ENCODE data around the gene HTR3C. TPM values are rescaled to one million over a fixed set of nuclear protein-coding genes. Genes with fewer than 3 reads are reported as not detected.

Gene HTR3C
- total RNA-seq, 2 donors from 2014 or later: not detected

- Histone ChIP-seq H3K4me3 (ENCODE audit: low read length) (no peak overlapping the region), H3K36me3 (ENCODE audit: control insufficient read depth, insufficient read depth, low read length) (no peaks in the 10 kb centered on the region), H3K9me3 (ENCODE audit: control insufficient read depth, low read length) (no peaks in the 10 kb centered on the region), H3K27me3 (ENCODE audit: control insufficient read depth, insufficient read depth, low read length, poor library complexity, severe bottlenecking) (peaks cover 8% of the 10 kb centered on the region), H3K27ac (ENCODE audit: low read depth, low read length) (no peak overlapping the region), H3K9ac (ENCODE audit: extremely low read depth, low read length, poor library complexity, severe bottlenecking) (no peak overlapping the region), H3K4me1 (ENCODE audit: control insufficient read depth, insufficient read depth, low read length) (no peaks in the 10 kb centered on the region)
- Mint-ChIP-seq H3K36me3 (ENCODE audit: low read depth) (no peaks in the 10 kb centered on the region), H3K4me3 (no peak overlapping the region), H3K27ac (no peak overlapping the region), H3K4me1 (no peaks in the 10 kb centered on the region), H3K9me3 (no peaks in the 10 kb centered on the region), H3K27me3 (ENCODE audit: insufficient read depth) (peaks cover 12% of the 10 kb centered on the region)
- 88 to 90% methylated on average over 5 to 7 of the region's 7 CpGs for WGBS, 2 experiments (ENCODE audit: insufficient coverage in 1 of 2, insufficient read length in 1 of 2)
- TF ChIP-seq, protein P1, sequence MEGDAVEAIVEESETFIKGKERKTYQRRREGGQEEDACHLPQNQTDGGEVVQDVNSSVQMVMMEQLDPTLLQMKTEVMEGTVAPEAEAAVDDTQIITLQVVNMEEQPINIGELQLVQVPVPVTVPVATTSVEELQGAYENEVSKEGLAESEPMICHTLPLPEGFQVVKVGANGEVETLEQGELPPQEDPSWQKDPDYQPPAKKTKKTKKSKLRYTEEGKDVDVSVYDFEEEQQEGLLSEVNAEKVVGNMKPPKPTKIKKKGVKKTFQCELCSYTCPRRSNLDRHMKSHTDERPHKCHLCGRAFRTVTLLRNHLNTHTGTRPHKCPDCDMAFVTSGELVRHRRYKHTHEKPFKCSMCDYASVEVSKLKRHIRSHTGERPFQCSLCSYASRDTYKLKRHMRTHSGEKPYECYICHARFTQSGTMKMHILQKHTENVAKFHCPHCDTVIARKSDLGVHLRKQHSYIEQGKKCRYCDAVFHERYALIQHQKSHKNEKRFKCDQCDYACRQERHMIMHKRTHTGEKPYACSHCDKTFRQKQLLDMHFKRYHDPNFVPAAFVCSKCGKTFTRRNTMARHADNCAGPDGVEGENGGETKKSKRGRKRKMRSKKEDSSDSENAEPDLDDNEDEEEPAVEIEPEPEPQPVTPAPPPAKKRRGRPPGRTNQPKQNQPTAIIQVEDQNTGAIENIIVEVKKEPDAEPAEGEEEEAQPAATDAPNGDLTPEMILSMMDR (conservative IDR thresholded peaks at IDR 0.05): no peak
- no peak for DNase-seq
Measured at GRCh38 chr3:184050217-184050847, 2.5 kb upstream of the HTR3C start.

DNA sequence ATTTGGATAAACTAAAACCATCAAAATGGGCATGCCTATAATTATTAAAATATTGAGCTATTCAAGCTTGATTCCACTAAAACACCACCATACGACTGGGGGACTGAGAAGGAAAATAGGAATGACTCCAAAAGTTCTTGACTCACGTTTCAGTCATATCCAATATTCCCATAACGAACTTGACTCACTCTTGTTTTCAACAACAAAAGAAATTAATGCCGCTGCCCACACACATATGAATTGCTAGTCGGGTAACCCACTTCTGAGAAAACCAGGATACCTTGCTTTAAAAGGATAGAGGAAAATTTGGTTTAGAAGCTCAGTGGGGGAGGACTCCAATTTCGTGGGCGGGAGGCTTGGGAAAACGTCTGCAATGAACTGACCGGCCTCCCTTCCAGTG is 5.2 kb downstream of the HTR3C start:
- 71 to 91% methylated on average over 5 to 9 of the region's 9 CpGs for WGBS, 2 experiments (ENCODE audit: insufficient coverage in 1 of 2, insufficient read length in 1 of 2)
- H3K4me3 ChIP-seq (ENCODE audit: low read length): no peak overlapping the region

DNA sequence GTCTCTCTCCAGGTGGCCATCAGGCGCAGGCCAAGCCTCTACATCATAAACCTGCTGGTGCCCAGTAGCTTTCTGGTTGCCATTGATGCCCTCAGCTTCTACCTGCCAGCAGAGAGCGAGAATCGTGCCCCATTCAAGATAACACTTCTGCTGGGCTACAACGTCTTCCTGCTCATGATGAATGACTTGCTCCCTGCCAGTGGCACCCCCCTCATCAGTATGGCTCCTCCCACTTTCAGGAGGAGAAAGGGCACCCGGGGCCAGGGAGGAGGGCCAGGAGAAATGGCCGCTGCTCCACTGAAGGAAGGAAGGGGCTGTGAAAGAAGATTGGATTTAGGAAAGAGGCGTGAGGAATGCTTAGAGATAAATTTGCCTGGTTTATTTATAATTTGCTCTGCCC is 6.6 kb downstream of the HTR3C start:
- TF ChIP-seq, protein P1 (conservative IDR thresholded peaks at IDR 0.05): no peak
- no peaks in the 10 kb centered on the region for H3K9me3 ChIP-seq (ENCODE audit: control insufficient read depth, low read length)
- Mint-ChIP-seq H3K27ac (no peak overlapping the region), H3K4me3 (no peak overlapping the region), H3K9me3 (no peaks in the 10 kb centered on the region), H3K4me1 (no peaks in the 10 kb centered on the region), H3K36me3 (ENCODE audit: low read depth) (no peaks in the 10 kb centered on the region), H3K27me3 (ENCODE audit: insufficient read depth) (no peaks in the 10 kb centered on the region)
- DNase-seq: no peak
- no peak overlapping the region for H3K4me3 ChIP-seq (ENCODE audit: low read length)
- WGBS, 2 experiments (ENCODE audit: insufficient coverage in 1 of 2, insufficient read length in 1 of 2): 88 to 100% methylated on average over 1 to 7 of the region's 7 CpGs
- no peaks in the 10 kb centered on the region for H3K27me3 ChIP-seq (ENCODE audit: control insufficient read depth, insufficient read depth, low read length, poor library complexity, severe bottlenecking)
- H3K4me1 ChIP-seq (ENCODE audit: control insufficient read depth, insufficient read depth, low read length): no peaks in the 10 kb centered on the region
- H3K36me3 ChIP-seq (ENCODE audit: control insufficient read depth, insufficient read depth, low read length): no peaks in the 10 kb centered on the region
- H3K27ac ChIP-seq (ENCODE audit: low read depth, low read length): no peak overlapping the region
- H3K9ac ChIP-seq (ENCODE audit: extremely low read depth, low read length, poor library complexity, severe bottlenecking): no peak overlapping the region

More for the DNA sequence above, 5.2 kb downstream of the HTR3C start:
- Histone ChIP-seq H3K27ac (ENCODE audit: low read depth, low read length) (no peak overlapping the region), H3K27me3 (ENCODE audit: control insufficient read depth, insufficient read depth, low read length, poor library complexity, severe bottlenecking) (no peaks in the 10 kb centered on the region), H3K9ac (ENCODE audit: extremely low read depth, low read length, poor library complexity, severe bottlenecking) (no peak overlapping the region), H3K9me3 (ENCODE audit: control insufficient read depth, low read length) (no peaks in the 10 kb centered on the region), H3K36me3 (ENCODE audit: control insufficient read depth, insufficient read depth, low read length) (no peaks in the 10 kb centered on the region), H3K4me1 (ENCODE audit: control insufficient read depth, insufficient read depth, low read length) (no peaks in the 10 kb centered on the region)
- H3K9me3 Mint-ChIP-seq: no peaks in the 10 kb centered on the region
- H3K36me3 Mint-ChIP-seq (ENCODE audit: low read depth): no peaks in the 10 kb centered on the region
- no peak for DNase-seq
- TF ChIP-seq, protein P1 (conservative IDR thresholded peaks at IDR 0.05): no peak
- no peak overlapping the region for H3K4me3 Mint-ChIP-seq
- H3K4me1 Mint-ChIP-seq: no peaks in the 10 kb centered on the region
- no peak overlapping the region for H3K27ac Mint-ChIP-seq
- H3K27me3 Mint-ChIP-seq (ENCODE audit: insufficient read depth): peaks cover 2% of the 10 kb centered on the region

All from endodermal cell (in vitro differentiated cells).